HEK293 (cell line): Measurements from ENCODE around the gene LETM1.

Source experiments
- GLIS2 ChIP-seq: fragments of 450-650 bp; formaldehyde crosslinking; IDR thresholded peaks from 2 replicates; pipeline ENCODE4 v1.5.1; 2016; ENCODE audit warnings: missing biosample characterization, missing genetic modification characterization
- KLF10 ChIP-seq: fragments of 450-650 bp; IDR thresholded peaks from 2 replicates; pipeline ENCODE4 v1.5.1; 2018; ENCODE audit warnings: missing biosample characterization, mild to moderate bottlenecking, missing genetic modification characterization
- RBAK ChIP-seq: fragments of 450-650 bp; formaldehyde crosslinking; IDR thresholded peaks from 2 replicates; pipeline ENCODE4 v1.5.1; 2016; ENCODE audit warnings: missing biosample characterization, missing genetic modification characterization
- REPIN1 ChIP-seq: fragments of 450-650 bp; formaldehyde crosslinking; IDR thresholded peaks from 2 replicates; pipeline ENCODE4 v1.5.1; 2017; ENCODE audit warnings: missing biosample characterization, missing genetic modification characterization, low read depth
- ZBTB11 ChIP-seq: fragments of 450-650 bp; formaldehyde crosslinking; conservative IDR thresholded peaks from 2 replicates; pipeline ENCODE4 v1.5.1; 2016; ENCODE audit warnings: low read depth, missing biosample characterization, missing genetic modification characterization
- ZBTB48 ChIP-seq: fragments of 450-650 bp; formaldehyde crosslinking; IDR thresholded peaks from 2 replicates; pipeline ENCODE4 v1.5.1; 2016; ENCODE audit warnings: missing biosample characterization, missing genetic modification characterization
- ZBTB8A ChIP-seq: fragments of 450-650 bp; formaldehyde crosslinking; IDR thresholded peaks from 2 replicates; pipeline ENCODE4 v1.5.1; 2016; ENCODE audit warnings: missing biosample characterization, missing genetic modification characterization
- ZIC2 ChIP-seq: fragments of 450-650 bp; formaldehyde crosslinking; IDR thresholded peaks from 2 replicates; pipeline ENCODE4 v1.5.1; 2016; ENCODE audit warnings: missing biosample characterization, missing genetic modification characterization
- ZNF10 ChIP-seq: fragments of 450-650 bp; formaldehyde crosslinking; IDR thresholded peaks from 2 replicates; pipeline ENCODE4 v1.5.1; 2017; ENCODE audit warnings: missing biosample characterization, missing genetic modification characterization
- ZNF211 ChIP-seq: fragments of 450-650 bp; formaldehyde crosslinking; IDR thresholded peaks from 2 replicates; pipeline ENCODE4 v1.5.1; 2016; ENCODE audit warnings: low read depth, missing biosample characterization, missing genetic modification characterization
- ZNF223 ChIP-seq: fragments of 450-650 bp; formaldehyde crosslinking; IDR thresholded peaks from 2 replicates; pipeline ENCODE4 v1.5.1; 2016; ENCODE audit warnings: missing biosample characterization, missing genetic modification characterization
- ZNF292 ChIP-seq: fragments of 450-650 bp; formaldehyde crosslinking; IDR thresholded peaks from 2 replicates; pipeline ENCODE4 v1.5.1; 2016; ENCODE audit warnings: low read depth, missing biosample characterization, missing genetic modification characterization, borderline replicate concordance
- ZNF335 ChIP-seq: fragments of 450-650 bp; formaldehyde crosslinking; conservative IDR thresholded peaks from 2 replicates; pipeline ENCODE4 v1.5.1; 2016; ENCODE audit warnings: missing biosample characterization, missing genetic modification characterization
- ZNF501 ChIP-seq: fragments of 450-650 bp; formaldehyde crosslinking; IDR thresholded peaks from 2 replicates; pipeline ENCODE4 v1.5.1; 2016; ENCODE audit warnings: missing biosample characterization, missing genetic modification characterization
- ZNF518A ChIP-seq: fragments of 450-650 bp; formaldehyde crosslinking; conservative IDR thresholded peaks from 2 replicates; pipeline ENCODE4 v1.5.1; 2016; ENCODE audit warnings: low read depth, missing biosample characterization, missing genetic modification characterization
- ZNF610 ChIP-seq: fragments of 450-650 bp; formaldehyde crosslinking; IDR thresholded peaks from 2 replicates; pipeline ENCODE4 v1.5.1; 2016; ENCODE audit warnings: missing biosample characterization, missing genetic modification characterization, borderline replicate concordance
- ZNF830 ChIP-seq: fragments of 450-650 bp; IDR thresholded peaks from 2 replicates; pipeline ENCODE4 v1.5.0; 2018; ENCODE audit warnings: missing biosample characterization, missing genetic modification characterization, low read depth, mild to moderate bottlenecking, moderate library complexity
- TF ChIP-seq, protein P1 (sequence below): fragments of 450-650 bp; formaldehyde crosslinking; IDR thresholded peaks from 2 replicates; pipeline ENCODE4 v1.5.1; 2017; ENCODE audit warnings: missing biosample characterization, missing genetic modification characterization
- TF ChIP-seq, protein P2 (sequence below): fragments of 450-650 bp; formaldehyde crosslinking; IDR thresholded peaks from 2 replicates; pipeline ENCODE4 v1.5.1; 2016; ENCODE audit warnings: missing biosample characterization, missing genetic modification characterization
- TF ChIP-seq, protein P3 (sequence below): fragments of 450-650 bp; formaldehyde crosslinking; IDR thresholded peaks from 2 replicates; pipeline ENCODE4 v1.5.1; 2017; ENCODE audit warnings: missing biosample characterization, mild to moderate bottlenecking, missing genetic modification characterization, moderate library complexity
- TF ChIP-seq, protein P4 (sequence below): fragments of 450-650 bp; formaldehyde crosslinking; optimal IDR thresholded peaks from 2 replicates; pipeline ENCODE3; 2016; ENCODE audit warnings: missing biosample characterization, mild to moderate bottlenecking, missing genetic modification characterization

Gene LETM1

GRCh38 chr4:1793940-1794808 is 61.8 kb downstream of the LETM1 start (continued):
- TF ChIP-seq, protein P1, sequence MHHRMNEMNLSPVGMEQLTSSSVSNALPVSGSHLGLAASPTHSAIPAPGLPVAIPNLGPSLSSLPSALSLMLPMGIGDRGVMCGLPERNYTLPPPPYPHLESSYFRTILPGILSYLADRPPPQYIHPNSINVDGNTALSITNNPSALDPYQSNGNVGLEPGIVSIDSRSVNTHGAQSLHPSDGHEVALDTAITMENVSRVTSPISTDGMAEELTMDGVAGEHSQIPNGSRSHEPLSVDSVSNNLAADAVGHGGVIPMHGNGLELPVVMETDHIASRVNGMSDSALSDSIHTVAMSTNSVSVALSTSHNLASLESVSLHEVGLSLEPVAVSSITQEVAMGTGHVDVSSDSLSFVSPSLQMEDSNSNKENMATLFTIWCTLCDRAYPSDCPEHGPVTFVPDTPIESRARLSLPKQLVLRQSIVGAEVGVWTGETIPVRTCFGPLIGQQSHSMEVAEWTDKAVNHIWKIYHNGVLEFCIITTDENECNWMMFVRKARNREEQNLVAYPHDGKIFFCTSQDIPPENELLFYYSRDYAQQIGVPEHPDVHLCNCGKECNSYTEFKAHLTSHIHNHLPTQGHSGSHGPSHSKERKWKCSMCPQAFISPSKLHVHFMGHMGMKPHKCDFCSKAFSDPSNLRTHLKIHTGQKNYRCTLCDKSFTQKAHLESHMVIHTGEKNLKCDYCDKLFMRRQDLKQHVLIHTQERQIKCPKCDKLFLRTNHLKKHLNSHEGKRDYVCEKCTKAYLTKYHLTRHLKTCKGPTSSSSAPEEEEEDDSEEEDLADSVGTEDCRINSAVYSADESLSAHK (tag by site-specific recombination), result no peak
- peak; percentile 80 for TF ChIP-seq ZBTB8A
- no peak for TF ChIP-seq ZNF292 (tag by site-specific recombination)
- TF ChIP-seq ZNF518A, result no peak
- no peak for TF ChIP-seq ZBTB11 (tag by site-specific recombination)
- no peak for TF ChIP-seq ZNF10 (tag by site-specific recombination)
- TF ChIP-seq, protein P2, sequence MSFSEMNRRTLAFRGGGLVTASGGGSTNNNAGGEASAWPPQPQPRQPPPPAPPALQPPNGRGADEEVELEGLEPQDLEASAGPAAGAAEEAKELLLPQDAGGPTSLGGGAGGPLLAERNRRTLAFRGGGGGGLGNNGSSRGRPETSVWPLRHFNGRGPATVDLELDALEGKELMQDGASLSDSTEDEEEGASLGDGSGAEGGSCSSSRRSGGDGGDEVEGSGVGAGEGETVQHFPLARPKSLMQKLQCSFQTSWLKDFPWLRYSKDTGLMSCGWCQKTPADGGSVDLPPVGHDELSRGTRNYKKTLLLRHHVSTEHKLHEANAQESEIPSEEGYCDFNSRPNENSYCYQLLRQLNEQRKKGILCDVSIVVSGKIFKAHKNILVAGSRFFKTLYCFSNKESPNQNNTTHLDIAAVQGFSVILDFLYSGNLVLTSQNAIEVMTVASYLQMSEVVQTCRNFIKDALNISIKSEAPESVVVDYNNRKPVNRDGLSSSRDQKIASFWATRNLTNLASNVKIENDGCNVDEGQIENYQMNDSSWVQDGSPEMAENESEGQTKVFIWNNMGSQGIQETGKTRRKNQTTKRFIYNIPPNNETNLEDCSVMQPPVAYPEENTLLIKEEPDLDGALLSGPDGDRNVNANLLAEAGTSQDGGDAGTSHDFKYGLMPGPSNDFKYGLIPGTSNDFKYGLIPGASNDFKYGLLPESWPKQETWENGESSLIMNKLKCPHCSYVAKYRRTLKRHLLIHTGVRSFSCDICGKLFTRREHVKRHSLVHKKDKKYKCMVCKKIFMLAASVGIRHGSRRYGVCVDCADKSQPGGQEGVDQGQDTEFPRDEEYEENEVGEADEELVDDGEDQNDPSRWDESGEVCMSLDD (tag by site-specific recombination), result no peak
- TF ChIP-seq, protein P3, sequence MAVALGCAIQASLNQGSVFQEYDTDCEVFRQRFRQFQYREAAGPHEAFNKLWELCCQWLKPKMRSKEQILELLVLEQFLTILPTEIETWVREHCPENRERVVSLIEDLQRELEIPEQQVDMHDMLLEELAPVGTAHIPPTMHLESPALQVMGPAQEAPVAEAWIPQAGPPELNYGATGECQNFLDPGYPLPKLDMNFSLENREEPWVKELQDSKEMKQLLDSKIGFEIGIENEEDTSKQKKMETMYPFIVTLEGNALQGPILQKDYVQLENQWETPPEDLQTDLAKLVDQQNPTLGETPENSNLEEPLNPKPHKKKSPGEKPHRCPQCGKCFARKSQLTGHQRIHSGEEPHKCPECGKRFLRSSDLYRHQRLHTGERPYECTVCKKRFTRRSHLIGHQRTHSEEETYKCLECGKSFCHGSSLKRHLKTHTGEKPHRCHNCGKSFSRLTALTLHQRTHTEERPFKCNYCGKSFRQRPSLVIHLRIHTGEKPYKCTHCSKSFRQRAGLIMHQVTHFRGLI (tag by site-specific recombination), result no peak
- TF ChIP-seq ZNF335 (tag by site-specific recombination), result peak; percentile 63
- TF ChIP-seq ZNF610 (tag by site-specific recombination), result no peak
- TF ChIP-seq KLF10 (tag by site-specific recombination), result no peak
- TF ChIP-seq RBAK, result no peak
- TF ChIP-seq GLIS2 (tag by site-specific recombination), result peak; percentile 94
- TF ChIP-seq, protein P4, sequence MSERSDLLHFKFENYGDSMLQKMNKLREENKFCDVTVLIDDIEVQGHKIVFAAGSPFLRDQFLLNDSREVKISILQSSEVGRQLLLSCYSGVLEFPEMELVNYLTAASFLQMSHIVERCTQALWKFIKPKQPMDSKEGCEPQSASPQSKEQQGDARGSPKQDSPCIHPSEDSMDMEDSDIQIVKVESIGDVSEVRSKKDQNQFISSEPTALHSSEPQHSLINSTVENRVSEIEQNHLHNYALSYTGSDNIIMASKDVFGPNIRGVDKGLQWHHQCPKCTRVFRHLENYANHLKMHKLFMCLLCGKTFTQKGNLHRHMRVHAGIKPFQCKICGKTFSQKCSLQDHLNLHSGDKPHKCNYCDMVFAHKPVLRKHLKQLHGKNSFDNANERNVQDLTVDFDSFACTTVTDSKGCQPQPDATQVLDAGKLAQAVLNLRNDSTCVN, result peak; percentile 74
- no peak for TF ChIP-seq ZNF223
- no peak for TF ChIP-seq ZBTB48 (tag by site-specific recombination)
- no peak for TF ChIP-seq ZNF501 (tag by site-specific recombination)
- TF ChIP-seq ZNF211 (tag by site-specific recombination), result no peak
- TF ChIP-seq ZNF830, result no peak
- no peak for TF ChIP-seq REPIN1 (tag by site-specific recombination)
- peak; percentile 79 for TF ChIP-seq ZIC2 (tag by site-specific recombination)
